GM21786 (cell line): ENCODE data around the gene FBXO2.

Experiments used
- ATAC-seq: cut with Tn5 transposase; IDR thresholded peaks from one replicate; pipeline ENCODE4 v1.9.1; 2021; ENCODE audit not compliant: unreplicated experiment

The FBXO2 gene

DNA sequence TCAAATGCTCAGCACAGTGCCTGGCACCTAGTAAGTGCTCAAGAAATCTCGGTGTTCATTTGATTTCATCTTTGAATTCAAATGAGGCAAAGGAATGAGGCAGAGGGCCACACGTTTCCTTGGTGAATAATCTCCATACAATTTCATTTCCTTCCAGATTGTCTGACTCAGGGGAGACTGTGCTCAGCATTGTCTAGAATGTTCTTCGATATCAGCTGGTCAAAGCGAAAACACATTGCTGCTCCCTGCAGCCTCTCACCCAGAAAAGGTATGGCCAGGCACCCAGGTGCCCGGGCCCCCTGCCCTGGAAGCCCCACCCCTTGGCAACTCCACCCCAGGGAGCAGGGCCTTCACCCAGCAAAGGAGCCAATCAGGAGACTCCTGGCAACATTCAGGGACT lies 55.8 kb downstream of the FBXO2 start:
- ATAC-seq, result no peak
